K562 (cell line): ENCODE data around the gene CEP350. TPM values are rescaled to one million over a fixed set of nuclear protein-coding genes. Genes with fewer than 3 reads are reported as not detected.

Experiments used
- ATAC-seq: fragments of 200-7000 bp; cut with Tn5 transposase; 3 replicates; pipeline ENCODE4 v1.9.1; 2020; ENCODE audit warnings: moderate library complexity
- BruUV-seq: library from RNA; stranded (reverse); fragments of 400-500 nt; replicated peaks from 2 replicates; lab custom pipeline; 2021; lab: Mats Ljungman, UMichigan
- CTCF ChIA-PET: fragments of 300-600 bp; formaldehyde crosslinking; extraction: SDS; loops from one replicate; lab custom pipeline; 2021; ENCODE audit warnings: low intra/inter-chr PET ratio; lab: Yijun Ruan, JAX
- POLR2A ChIA-PET: fragments of 300-600, 350-650 bp; sonication (Branson Sonifier 250); formaldehyde crosslinking; extraction: SDS; loops from one replicate; lab custom pipeline; 2021; ENCODE audit warnings: antibody characterized with exemption, inconsistent platforms; lab: Yijun Ruan, JAX
- DNase-seq, 4 experiments: peaks; one replicate each; pipeline versions ENCODE4 v3.0.0 to v3.0.0-alpha.2; 2011 to 2018; ENCODE audit warnings: low spot score in 3 of 4, mixed read lengths in 3 of 4; ENCODE audit errors: extremely low read depth in 1 of 4
- FAIRE-seq: peaks from 2 replicates; lab custom pipeline; 2011; peaks lifted over from hg19 to GRCh38; lab: Jason Lieb, UNC
- H2AFZ ChIP-seq: 2 replicates; pipeline ENCODE4 v1.6.0; 2011; ENCODE audit warnings: low read depth, low read length, control low read depth, inconsistent platforms
- H3K27ac ChIP-seq: fragments of 200-600 bp; 3 replicates; pipeline ENCODE4 v1.8.0; 2011; ENCODE audit warnings: low read depth, mild to moderate bottlenecking, control low read depth, inconsistent platforms, low read length, moderate library complexity, mixed read lengths; ENCODE audit errors: extremely low read depth
- H3K27me3 ChIP-seq, 2 experiments: fragments of 300-600 bp in 1 of 2; 2 replicates in 1 of 2; 3 replicates in 1 of 2; pipeline versions ENCODE4 v1.6.0 to v1.8.0; 2011; ENCODE audit warnings: inconsistent platforms in 2 of 2, low read length in 2 of 2, mild to moderate bottlenecking in 1 of 2, mixed read lengths in 1 of 2, moderate library complexity in 1 of 2; ENCODE audit not compliant: control insufficient read depth in 2 of 2, insufficient read depth in 2 of 2
- H3K36me3 ChIP-seq: fragments of 300-600 bp; 3 replicates; pipeline ENCODE4 v1.8.0; 2011; ENCODE audit warnings: mild to moderate bottlenecking, low read length, inconsistent platforms; ENCODE audit not compliant: control insufficient read depth, insufficient read depth
- H3K4me1 ChIP-seq, 2 experiments: fragments of 200-600 bp in 1 of 2; replicated peaks in 1 of 2; 2 replicates in 1 of 2; 3 replicates in 1 of 2; pipeline versions ENCODE4 v1.5.1 to v1.8.0; 2011; ENCODE audit warnings: inconsistent platforms in 2 of 2, low read length in 2 of 2, mild to moderate bottlenecking in 1 of 2, mixed read lengths in 1 of 2, moderate library complexity in 1 of 2; ENCODE audit not compliant: control insufficient read depth in 2 of 2, insufficient read depth in 2 of 2
- H3K4me2 ChIP-seq: 2 replicates; pipeline ENCODE4 v1.6.1; 2011; ENCODE audit warnings: low read length, control low read depth, inconsistent platforms, mixed read lengths; ENCODE audit not compliant: insufficient read depth
- H3K4me3 ChIP-seq: fragments of 200-600 bp; sonication (generic), shearing (Covaris generic); 2 replicates; pipeline ENCODE4 v1.5.1; 2016; ENCODE audit warnings: control low read depth, inconsistent platforms
- H3K79me2 ChIP-seq: fragments of 200-600 bp; 3 replicates; pipeline ENCODE4 v1.8.0; 2011; ENCODE audit warnings: low read length, inconsistent platforms; ENCODE audit not compliant: control insufficient read depth, insufficient read depth
- H3K9ac ChIP-seq, 2 experiments: 2 replicates each; pipeline versions ENCODE4 v1.6.0 to v1.6.1; 2011; ENCODE audit warnings: low read depth in 2 of 2, low read length in 2 of 2, control low read depth in 1 of 2, inconsistent platforms in 1 of 2, mild to moderate bottlenecking in 1 of 2, mixed read lengths in 1 of 2; ENCODE audit not compliant: insufficient read depth in 1 of 2
- H3K9me1 ChIP-seq: one replicate; pipeline ENCODE4 v1.6.0; 2011; ENCODE audit warnings: inconsistent platforms, mild to moderate bottlenecking, low read length, moderate library complexity; ENCODE audit not compliant: control insufficient read depth, insufficient read depth
- H3K9me3 ChIP-seq: replicated peaks from 2 replicates; pipeline ENCODE4 v1.5.1; 2011; ENCODE audit warnings: low read depth, low read length, inconsistent platforms; ENCODE audit not compliant: control insufficient read depth, insufficient read depth
- H4K20me1 ChIP-seq: replicated peaks from 2 replicates; pipeline ENCODE4 v1.6.1; 2011; ENCODE audit warnings: low read length, inconsistent platforms, mixed read lengths; ENCODE audit not compliant: control insufficient read depth, insufficient read depth
- CBX8 ChIP-seq: fragments of 200-600 bp; sonication (generic); IDR thresholded peaks from 2 replicates; pipeline ENCODE4 v1.6.1; 2012; ENCODE audit warnings: borderline replicate concordance, mixed run types, low read depth, mild to moderate bottlenecking, moderate library complexity, mixed read lengths, low read length, control low read depth, inconsistent platforms; ENCODE audit not compliant: poor library complexity, severe bottlenecking; ENCODE audit errors: extremely low read depth
- FOXA1 ChIP-seq: fragments of 450-650 bp; IDR thresholded peaks from 2 replicates; pipeline ENCODE4 v1.6.1; 2016; ENCODE audit warnings: mild to moderate bottlenecking, borderline replicate concordance
- FOXJ2 ChIP-seq: fragments of 200-800 bp; sonication (Bioruptor generic); IDR thresholded peaks from 2 replicates; pipeline ENCODE4 v1.6.1; 2016; ENCODE audit warnings: missing genetic modification characterization, missing compliant biosample characterization
- ID3 ChIP-seq, 2 experiments: fragments of 250-450 bp in 1 of 2; fragments of 450-650 bp in 1 of 2; sonication (Bioruptor Pico) in 1 of 2; IDR thresholded peaks; 2 replicates each; pipeline versions ENCODE4 v1.6.1 to v1.8.0; 2016 to 2021; ENCODE audit warnings: mild to moderate bottlenecking in 2 of 2, moderate library complexity in 2 of 2, missing compliant biosample characterization in 1 of 2, missing genetic modification characterization in 1 of 2
- MEIS2 ChIP-seq: fragments of 450-650 bp; IDR thresholded peaks from 2 replicates; pipeline ENCODE4 v1.6.1; 2014; ENCODE audit warnings: mild to moderate bottlenecking; ENCODE audit not compliant: partially characterized antibody
- TBP ChIP-seq: optimal IDR thresholded peaks from 2 replicates; pipeline ENCODE3; 2011; ENCODE audit warnings: low read depth, low read length, improper control_type of control experiment
- WGBS: fragments of 100-300 bp; shearing (Covaris generic); methylation state at CpG from one replicate; pipeline ENCODE4 v1.1.6; 2016; ENCODE audit warnings: low coverage, mixed read lengths; ENCODE audit not compliant: insufficient coverage; ENCODE audit errors: missing lambda C conversion rate; 5-methylcytosine and 5-hydroxymethylcytosine counted together
- in situ Hi-C: fragments of 300-500 bp; cut with MboI; formaldehyde crosslinking; loops from 4 replicates; pipeline ENCODE4 v1.15.0; 2018; ENCODE audit warnings: inconsistent platforms, mixed read lengths
- intact Hi-C: fragments of 100-400 bp; cut with micrococcal nuclease; formaldehyde crosslinking; loops from 2 replicates; pipeline ENCODE4 v1.14.2; 2022
- polyA plus RNA-seq, 8 experiments: library from polyadenylated mRNA; depleted of rRNA in 4 of 8; stranded (reverse) in 5 of 8; unstranded in 3 of 8; fragments of >200 nt; fragmentation: Nextera tagmentation in 2 of 8; fragmentation: Illumina TruSeq in 1 of 8; extraction: Ambion mirVana in 2 of 8; extraction: Trizol in 1 of 8; gene quantifications; 2 replicates each; pipeline versions ENCODE4 v1.2.1 to v1.2.3, GENCODE V29; 2011 to 2014; ENCODE audit warnings: inconsistent platforms in 1 of 8, missing spikeins in 1 of 8
- total RNA-seq, 7 experiments: library from RNA; depleted of rRNA in 6 of 7; stranded (reverse); fragments of >200 nt in 6 of 7; fragmentation: Illumina TruSeq in 2 of 7; extraction: Trizol in 2 of 7; gene quantifications; 2 replicates each; pipeline versions ENCODE4 v1.2.1 to v1.2.3, GENCODE V29; 2011 to 2021; ENCODE audit warnings: low replicate concordance in 1 of 7
- TF ChIP-seq, protein P1 (sequence below): sonication (generic); formaldehyde crosslinking; IDR thresholded peaks from 2 replicates; pipeline ENCODE4 v1.8.0; 2022; ENCODE audit warnings: missing genetic modification reagents, mild to moderate bottlenecking, borderline replicate concordance
- TF ChIP-seq, protein P2 (sequence below), 2 experiments: IDR thresholded peaks in 1 of 2; conservative IDR thresholded peaks in 1 of 2; 2 replicates each; pipeline ENCODE4 v1.6.1; 2016; ENCODE audit warnings: low read depth in 2 of 2, mild to moderate bottlenecking in 1 of 2, missing compliant biosample characterization in 1 of 2, missing genetic modification characterization in 1 of 2, moderate library complexity in 1 of 2

CEP350 gene
- total and polyA plus RNA-seq, 9 of the 15 experiments (the other 6 are each of a cell fraction or from before 2014, with no cell fraction given): 8.3 to 64.3 (median 28.0) TPM

DNA sequence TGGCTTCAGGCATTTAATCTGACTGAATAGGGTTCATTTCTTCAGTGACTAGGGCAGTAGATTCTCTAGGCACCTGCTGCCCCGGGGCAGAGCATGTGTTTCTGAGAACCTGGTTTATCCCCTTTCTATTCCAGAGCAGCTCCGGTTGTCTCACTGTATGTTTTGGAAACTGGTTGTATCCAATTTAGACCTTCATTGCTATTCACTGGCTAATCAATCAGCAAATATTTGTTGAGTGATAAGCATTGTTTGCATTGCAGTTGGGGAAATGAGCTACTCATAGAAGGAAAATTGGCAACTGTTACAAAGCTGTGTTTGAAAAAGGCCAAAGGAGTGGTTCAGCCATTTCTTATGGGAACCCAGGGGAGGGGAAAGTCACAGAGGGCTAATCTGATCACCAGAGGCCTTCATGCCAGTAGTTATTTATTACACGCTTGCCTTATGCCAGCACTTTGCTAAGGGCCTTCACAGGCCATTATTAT is 203.0 kb downstream of the CEP350 start:
- no peak for ATAC-seq
- H2AFZ ChIP-seq: no peak overlapping the region
- CTCF ChIA-PET: no interaction called here
- no peak for FAIRE-seq
- 73% methylated on average over 3 of the region's 3 CpGs for WGBS
- no peaks in the 10 kb centered on the region for H3K9me3 ChIP-seq
- H3K9ac ChIP-seq: no peak overlapping the region
- no peaks in the 10 kb centered on the region for H3K27me3 ChIP-seq
- DNase-seq: no peak
- no peak overlapping the region for H3K4me3 ChIP-seq
- TF ChIP-seq MEIS2: peak; percentile 44
- no peak for TF ChIP-seq FOXJ2 (tag)
- TF ChIP-seq FOXA1: no peak
- no peak for TF ChIP-seq ID3 (CRISPR knock-in tag; IDR thresholded peaks at IDR 0.05)
- TF ChIP-seq ID3 (tag; IDR thresholded peaks at IDR 0.05): no peak
- TF ChIP-seq, protein P1, sequence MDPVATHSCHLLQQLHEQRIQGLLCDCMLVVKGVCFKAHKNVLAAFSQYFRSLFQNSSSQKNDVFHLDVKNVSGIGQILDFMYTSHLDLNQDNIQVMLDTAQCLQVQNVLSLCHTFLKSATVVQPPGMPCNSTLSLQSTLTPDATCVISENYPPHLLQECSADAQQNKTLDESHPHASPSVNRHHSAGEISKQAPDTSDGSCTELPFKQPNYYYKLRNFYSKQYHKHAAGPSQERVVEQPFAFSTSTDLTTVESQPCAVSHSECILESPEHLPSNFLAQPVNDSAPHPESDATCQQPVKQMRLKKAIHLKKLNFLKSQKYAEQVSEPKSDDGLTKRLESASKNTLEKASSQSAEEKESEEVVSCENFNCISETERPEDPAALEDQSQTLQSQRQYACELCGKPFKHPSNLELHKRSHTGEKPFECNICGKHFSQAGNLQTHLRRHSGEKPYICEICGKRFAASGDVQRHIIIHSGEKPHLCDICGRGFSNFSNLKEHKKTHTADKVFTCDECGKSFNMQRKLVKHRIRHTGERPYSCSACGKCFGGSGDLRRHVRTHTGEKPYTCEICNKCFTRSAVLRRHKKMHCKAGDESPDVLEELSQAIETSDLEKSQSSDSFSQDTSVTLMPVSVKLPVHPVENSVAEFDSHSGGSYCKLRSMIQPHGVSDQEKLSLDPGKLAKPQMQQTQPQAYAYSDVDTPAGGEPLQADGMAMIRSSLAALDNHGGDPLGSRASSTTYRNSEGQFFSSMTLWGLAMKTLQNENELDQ: no peak
- TF ChIP-seq, protein P2, sequence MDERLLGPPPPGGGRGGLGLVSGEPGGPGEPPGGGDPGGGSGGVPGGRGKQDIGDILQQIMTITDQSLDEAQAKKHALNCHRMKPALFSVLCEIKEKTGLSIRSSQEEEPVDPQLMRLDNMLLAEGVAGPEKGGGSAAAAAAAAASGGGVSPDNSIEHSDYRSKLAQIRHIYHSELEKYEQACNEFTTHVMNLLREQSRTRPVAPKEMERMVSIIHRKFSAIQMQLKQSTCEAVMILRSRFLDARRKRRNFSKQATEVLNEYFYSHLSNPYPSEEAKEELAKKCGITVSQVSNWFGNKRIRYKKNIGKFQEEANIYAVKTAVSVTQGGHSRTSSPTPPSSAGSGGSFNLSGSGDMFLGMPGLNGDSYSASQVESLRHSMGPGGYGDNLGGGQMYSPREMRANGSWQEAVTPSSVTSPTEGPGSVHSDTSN (CRISPR knock-in tag; IDR thresholded peaks at IDR 0.05; ENCODE audit: low read depth): no peak
- TF ChIP-seq, protein P2 (tag; conservative IDR thresholded peaks at IDR 0.05; ENCODE audit: low read depth): peak; percentile 61
- no peak for TF ChIP-seq TBP
- TF ChIP-seq CBX8: no peak
- TF ChIP-seq, all 486 proteins: peak for 2
- in situ Hi-C loops (no loop called here), intact Hi-C loops (loop anchor here (5.0 kb wide), 2 partner anchors 200 to 280 kb away; partner anchors contain the start of gene TOR1AIP2)
- H3K36me3 ChIP-seq: no peaks in the 10 kb centered on the region
- no peaks in the 10 kb centered on the region for H3K9me1 ChIP-seq
- no peak overlapping the region for H3K4me2 ChIP-seq
- peaks cover 14% of the 10 kb centered on the region; the same call in 1 of the 2 replicates for H4K20me1 ChIP-seq
- H3K79me2 ChIP-seq: peaks cover 10% of the 10 kb centered on the region
- no peak overlapping the region for H3K27ac ChIP-seq
- H3K4me1 ChIP-seq: peaks cover 33 to 37% of the 10 kb centered on the region in 2 experiments
- POLR2A ChIA-PET: interaction anchor here (0.5 to 4.5 kb wide), 7 partner anchors 11 to 1133 kb away, joined by 3 to 41 read pairs (median 4); no protein-coding TSS in a partner anchor
- no TSS peak for BruUV-seq
